Tibial nerve (tissue), 4 donors: ENCODE results near the gene BCAS3. TPM values are rescaled to one million over a fixed set of nuclear protein-coding genes. Genes with fewer than 3 reads are reported as not detected.

Source experiments
- DNase-seq, 2 donors: peaks; one replicate each; pipeline ENCODE4 v3.0.0-alpha.2; 2019; ENCODE audit warnings: low spot score in 2 of 2
- H3K27ac ChIP-seq, 4 donors: fragments of 200-600 bp; sonication (generic) in 3 of 4; one replicate each; pipeline ENCODE4 v1.5.1; 2017 to 2019; ENCODE audit warnings: mild to moderate bottlenecking in 1 of 4
- H3K27me3 ChIP-seq, 2 donors: fragments of 200-600 bp; sonication (generic) in 1 of 2; one replicate each; pipeline versions ENCODE4 v1.5.1 to v1.6.0; 2017 to 2019
- H3K36me3 ChIP-seq, 3 donors: fragments of 200-600 bp; sonication (generic); one replicate each; pipeline ENCODE4 v1.5.1; 2018 to 2019
- H3K4me1 ChIP-seq, 4 donors: fragments of 200-600 bp; sonication (generic) in 3 of 4; one replicate each; pipeline ENCODE4 v1.5.1; 2017 to 2019
- H3K4me3 ChIP-seq, 4 donors: fragments of 200-600 bp; sonication (generic) in 3 of 4; one replicate each; pipeline ENCODE4 v1.5.1; 2017 to 2019; ENCODE audit warnings: mild to moderate bottlenecking in 1 of 4, moderate library complexity in 1 of 4
- H3K9me3 ChIP-seq, 4 donors: fragments of 200-600 bp; sonication (generic) in 3 of 4; one replicate each; pipeline ENCODE4 v1.5.1; 2017 to 2019
- EP300 ChIP-seq, 2 donors: sonication (generic); formaldehyde crosslinking; IDR thresholded peaks; one replicate each; pipeline ENCODE4 v1.6.1; 2017; ENCODE audit warnings: antibody characterized with exemption in 2 of 2, mild to moderate bottlenecking in 1 of 2
- POLR2A ChIP-seq, 2 donors: fragments of 450-650 bp; IDR thresholded peaks; one replicate each; pipeline ENCODE4 v1.6.1; 2017; ENCODE audit warnings: antibody characterized with exemption in 2 of 2, mild to moderate bottlenecking in 2 of 2, moderate library complexity in 2 of 2
- WGBS, 2 donors: methylation state at CpG; one replicate each; pipeline ENCODE4 v1.1.5; 2018; 5-methylcytosine and 5-hydroxymethylcytosine counted together
- total RNA-seq, 4 donors: library from RNA; depleted of rRNA; stranded (reverse); fragments of >200 nt; gene quantifications; one replicate each; pipeline ENCODE4 v1.1.0, GENCODE V29; 2016
- TF ChIP-seq, protein P1 (sequence below), 5 experiments: fragments of 200-600 bp in 3 of 5; fragments of 450-650 bp in 2 of 5; sonication (generic) in 3 of 5; IDR thresholded peaks; one replicate each; pipeline ENCODE4 v1.5.1; 2016 to 2019; ENCODE audit warnings: antibody characterized with exemption in 5 of 5, mild to moderate bottlenecking in 3 of 5, moderate library complexity in 2 of 5

The BCAS3 gene
- total RNA-seq, 4 donors from 2014 or later: 26.4 to 48.1 (median 44.8) TPM

DNA sequence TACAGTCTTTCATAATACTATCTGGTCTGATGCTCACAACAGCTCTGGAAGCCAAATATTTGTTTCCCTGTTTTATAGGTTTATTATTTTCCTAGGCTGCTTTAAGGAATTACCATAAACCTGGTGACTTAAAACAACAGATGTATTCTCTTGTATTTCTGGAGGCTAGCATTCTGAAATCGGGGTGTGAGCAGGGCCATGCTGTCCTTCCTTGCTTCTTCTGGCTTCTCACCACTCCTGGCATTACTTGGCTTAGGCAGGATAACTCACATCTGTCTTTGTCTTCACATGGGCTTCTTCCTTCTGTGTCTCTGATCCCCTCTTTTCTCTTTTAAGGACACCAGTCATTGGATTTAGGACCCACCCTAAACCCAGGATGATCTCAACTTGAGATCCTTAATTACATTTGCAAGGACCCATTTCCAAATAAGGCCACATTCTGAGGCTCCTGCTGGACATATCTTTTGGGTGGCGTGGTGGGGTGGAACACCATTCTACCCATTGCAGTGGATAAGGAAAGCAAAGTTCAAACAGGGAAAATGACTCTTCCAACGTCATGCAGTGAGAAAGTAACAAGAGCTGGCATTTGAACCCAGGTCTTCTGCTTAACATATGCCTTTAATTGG is 682.8 kb downstream of the BCAS3 start:
- WGBS, 2 donors: 88 to 95% methylated on average over 3 of the region's 3 CpGs
- Histone ChIP-seq H3K9me3 (no peaks in the 10 kb centered on the region), H3K4me3 (no peak overlapping the region), H3K27ac (no peak overlapping the region), H3K4me1 (no peaks in the 10 kb centered on the region), H3K36me3 (peaks cover 0 to 4% (median 0%) of the 10 kb centered on the region in 3 donors), H3K27me3 (no peaks in the 10 kb centered on the region)
- no peak for TF ChIP-seq POLR2A (IDR thresholded peaks at IDR 0.05)
- TF ChIP-seq, protein P1, sequence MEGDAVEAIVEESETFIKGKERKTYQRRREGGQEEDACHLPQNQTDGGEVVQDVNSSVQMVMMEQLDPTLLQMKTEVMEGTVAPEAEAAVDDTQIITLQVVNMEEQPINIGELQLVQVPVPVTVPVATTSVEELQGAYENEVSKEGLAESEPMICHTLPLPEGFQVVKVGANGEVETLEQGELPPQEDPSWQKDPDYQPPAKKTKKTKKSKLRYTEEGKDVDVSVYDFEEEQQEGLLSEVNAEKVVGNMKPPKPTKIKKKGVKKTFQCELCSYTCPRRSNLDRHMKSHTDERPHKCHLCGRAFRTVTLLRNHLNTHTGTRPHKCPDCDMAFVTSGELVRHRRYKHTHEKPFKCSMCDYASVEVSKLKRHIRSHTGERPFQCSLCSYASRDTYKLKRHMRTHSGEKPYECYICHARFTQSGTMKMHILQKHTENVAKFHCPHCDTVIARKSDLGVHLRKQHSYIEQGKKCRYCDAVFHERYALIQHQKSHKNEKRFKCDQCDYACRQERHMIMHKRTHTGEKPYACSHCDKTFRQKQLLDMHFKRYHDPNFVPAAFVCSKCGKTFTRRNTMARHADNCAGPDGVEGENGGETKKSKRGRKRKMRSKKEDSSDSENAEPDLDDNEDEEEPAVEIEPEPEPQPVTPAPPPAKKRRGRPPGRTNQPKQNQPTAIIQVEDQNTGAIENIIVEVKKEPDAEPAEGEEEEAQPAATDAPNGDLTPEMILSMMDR (IDR thresholded peaks at IDR 0.05): no peak
- no peak for TF ChIP-seq EP300 (IDR thresholded peaks at IDR 0.05)
- DNase-seq: no peak

DNA sequence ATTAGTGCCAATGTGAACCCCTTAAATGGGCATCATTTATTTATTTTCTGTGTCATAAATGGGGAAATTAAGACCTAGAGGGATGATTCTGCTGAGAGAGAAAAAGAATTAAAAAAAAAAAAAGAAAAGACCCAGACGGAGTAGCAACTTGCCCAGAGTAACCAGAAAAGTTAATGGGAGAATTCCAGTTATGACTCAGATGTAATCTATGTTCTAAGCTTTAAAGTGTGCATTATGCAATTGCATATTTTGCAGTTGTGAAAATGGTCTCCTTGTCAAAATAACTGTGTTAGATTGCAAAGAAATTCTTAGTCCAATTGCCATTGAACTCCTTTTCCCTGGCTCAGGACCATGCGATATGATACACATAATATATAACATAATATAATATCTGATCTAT is 683.4 kb downstream of the BCAS3 start:
- Histone ChIP-seq H3K27me3 (no peaks in the 10 kb centered on the region), H3K9me3 (no peaks in the 10 kb centered on the region), H3K4me1 (no peaks in the 10 kb centered on the region), H3K27ac (no peak overlapping the region), H3K4me3 (no peak overlapping the region), H3K36me3 (peaks cover 0 to 2% (median 0%) of the 10 kb centered on the region in 3 donors)
- DNase-seq: no peak
- TF ChIP-seq, protein P1 (IDR thresholded peaks at IDR 0.05): no peak
- TF ChIP-seq POLR2A (IDR thresholded peaks at IDR 0.05): no peak
- TF ChIP-seq EP300 (IDR thresholded peaks at IDR 0.05): no peak
- 65 to 72% methylated on average over 2 of the region's 2 CpGs for WGBS, 2 donors

DNA sequence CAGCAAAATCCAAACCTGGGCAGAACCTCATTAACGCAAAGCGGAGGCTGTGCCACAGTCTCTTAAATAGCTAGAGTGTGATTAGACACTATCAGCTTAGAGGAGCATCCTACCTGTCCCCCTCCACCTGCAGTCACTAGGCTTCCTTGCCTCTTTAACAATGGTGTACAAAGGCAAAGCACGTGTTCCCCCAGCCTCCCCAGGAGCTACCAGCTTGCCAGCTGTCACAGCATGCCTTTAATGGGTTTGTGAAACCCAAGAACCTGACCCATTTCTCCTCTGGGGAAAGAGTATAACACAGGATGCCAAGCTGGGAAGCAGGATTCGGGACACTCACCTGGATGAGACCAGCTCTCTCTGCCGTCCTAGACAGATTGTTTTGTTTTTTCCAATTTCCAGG is 684.7 kb downstream of the BCAS3 start:
- WGBS, 2 donors: 91 to 96% methylated on average over 5 of the region's 5 CpGs
- H3K4me1 ChIP-seq: no peaks in the 10 kb centered on the region
- no peak for DNase-seq

GRCh38 chr17:61362852-61363600 is 685.4 kb downstream of the BCAS3 start:
- Histone ChIP-seq H3K4me1 (no peaks in the 10 kb centered on the region), H3K36me3 (peaks cover 0 to 6% (median 0%) of the 10 kb centered on the region in 3 donors), H3K27ac (no peak overlapping the region), H3K27me3 (no peaks in the 10 kb centered on the region), H3K4me3 (no peak overlapping the region), H3K9me3 (no peaks in the 10 kb centered on the region)
- DNase-seq: no peak
- 80% methylated on average over 9 of the region's 9 CpGs for whole genome bisulfite sequencing, 2 donors
- TF ChIP-seq POLR2A (IDR thresholded peaks at IDR 0.05) (no peak), EP300 (IDR thresholded peaks at IDR 0.05) (no peak)
- TF ChIP-seq, protein P1 (IDR thresholded peaks at IDR 0.05): no peak

More for the DNA sequence above, 684.7 kb downstream of the BCAS3 start:
- Histone ChIP-seq H3K27ac (no peak overlapping the region), H3K4me3 (no peak overlapping the region), H3K9me3 (no peaks in the 10 kb centered on the region), H3K36me3 (no peaks in the 10 kb centered on the region), H3K27me3 (no peaks in the 10 kb centered on the region)
- TF ChIP-seq, protein P1 (IDR thresholded peaks at IDR 0.05): no peak
- TF ChIP-seq EP300 (IDR thresholded peaks at IDR 0.05): no peak
- no peak for TF ChIP-seq POLR2A (IDR thresholded peaks at IDR 0.05)
